A673 (cell line): ENCODE results near the gene GAPDH. TPM values are rescaled to one million over a fixed set of nuclear protein-coding genes. Genes with fewer than 3 reads are reported as not detected.

Experiments
- BruUV-seq: library from RNA; stranded (reverse); fragments of 400-500 nt; replicated peaks from 2 replicates; lab custom pipeline; 2021; lab: Mats Ljungman, UMichigan
- CTCF ChIA-PET: fragments of 300-600 bp; sonication (Branson Sonifier 250); formaldehyde crosslinking; loops from one replicate; lab custom pipeline; 2022; ENCODE audit warnings: antibody characterized with exemption; lab: Charles Lee
- POLR2A ChIA-PET: fragments of 300-600 bp; sonication (Branson Sonifier 250); formaldehyde crosslinking; loops from one replicate; lab custom pipeline; 2022; ENCODE audit warnings: antibody characterized with exemption; ENCODE audit not compliant: low non-redundant PET; lab: Charles Lee
- DNase-seq: peaks from one replicate; pipeline ENCODE4 v3.0.0-alpha.2; 2015; ENCODE audit warnings: low spot score
- H3K27ac ChIP-seq: fragments of 200-600 bp; sonication (generic); 2 replicates; pipeline ENCODE4 v1.5.1; 2016; ENCODE audit warnings: mixed run types, low read depth, mild to moderate bottlenecking, mixed read lengths, antibody characterized with exemption, low read length; ENCODE audit not compliant: poor library complexity, severe bottlenecking
- H3K27me3 ChIP-seq: fragments of 200-600 bp; sonication (generic); replicated peaks from 2 replicates; pipeline ENCODE4 v1.6.1; 2017; ENCODE audit warnings: mixed run types, low read depth, mild to moderate bottlenecking, mixed read lengths, antibody characterized with exemption, low read length; ENCODE audit not compliant: insufficient read depth, poor library complexity
- H3K36me3 ChIP-seq: fragments of 200-600 bp; sonication (generic); 2 replicates; pipeline ENCODE4 v1.6.1; 2016; ENCODE audit warnings: mixed run types, mild to moderate bottlenecking, mixed read lengths, antibody characterized with exemption, low read length; ENCODE audit not compliant: insufficient read depth, poor library complexity, severe bottlenecking
- H3K4me1 ChIP-seq: fragments of 200-600 bp; sonication (generic); 2 replicates; pipeline ENCODE4 v1.6.1; 2017; ENCODE audit warnings: mixed run types, mild to moderate bottlenecking, mixed read lengths, antibody characterized with exemption, low read length; ENCODE audit not compliant: insufficient read depth, poor library complexity, severe bottlenecking
- H3K4me3 ChIP-seq: fragments of 200-600 bp; sonication (generic); 2 replicates; pipeline ENCODE4 v1.5.1; 2016; ENCODE audit warnings: low read depth, mixed run types, mild to moderate bottlenecking, mixed read lengths, low read length; ENCODE audit not compliant: poor library complexity, severe bottlenecking
- H3K9me3 ChIP-seq: fragments of 200-600 bp; sonication (generic); 2 replicates; pipeline ENCODE4 v1.6.1; 2016; ENCODE audit warnings: mixed run types, low read depth, mild to moderate bottlenecking, mixed read lengths, antibody characterized with exemption, low read length; ENCODE audit not compliant: poor library complexity, severe bottlenecking
- CTCF ChIP-seq: fragments of 300-800, 200-600 bp; sonication (generic); conservative IDR thresholded peaks from 2 replicates; pipeline ENCODE4 v1.5.1; 2017; ENCODE audit warnings: low read depth, mild to moderate bottlenecking, antibody characterized with exemption, low read length, moderate library complexity, mixed read lengths
- EZH2 ChIP-seq: fragments of 200-600 bp; sonication (generic); IDR thresholded peaks from 2 replicates; pipeline ENCODE4 v1.6.1; 2017; ENCODE audit warnings: borderline replicate concordance, low read depth, mild to moderate bottlenecking, mixed read lengths, antibody characterized with exemption, low read length; ENCODE audit not compliant: poor library complexity, severe bottlenecking
- intact Hi-C: fragments of 100-400 bp; cut with micrococcal nuclease; formaldehyde crosslinking; loops from one replicate; pipeline ENCODE4 v1.10.0; 2022; ENCODE audit not compliant: unreplicated experiment
- total RNA-seq: library from RNA; stranded (reverse); gene quantifications from 2 replicates; pipeline ENCODE4 v1.2.3, GENCODE V29; 2021

GAPDH gene
- total RNA-seq, 1 experiment from 2014 or later = 5,657 TPM

- TF ChIP-seq CTCF (no peak), EZH2 (no peak)
- Histone ChIP-seq H3K27ac (peak overlapping the region; percentile 50), H3K9me3 (no peaks in the 10 kb centered on the region), H3K27me3 (no peaks in the 10 kb centered on the region), H3K4me3 (peak overlapping the region; percentile 34), H3K36me3 (peaks cover 53% of the 10 kb centered on the region), H3K4me1 (peaks cover 39% of the 10 kb centered on the region)
- CTCF ChIA-PET = interaction anchor here (0.6 to 1.9 kb wide), 3 partner anchors 14 to 213 kb away, joined by 3 to 6 read pairs (median 6); no protein-coding TSS in a partner anchor
- TSS peak; percentile 50 for BruUV-seq
- intact Hi-C loops = loop anchor here (2.0 to 5.0 kb wide), 2 partner anchors 117 to 217 kb away; no protein-coding TSS in a partner anchor
- no peak for DNase-seq
- POLR2A ChIA-PET = interaction anchor here (0.5 to 0.6 kb wide), 3 partner anchors 14 to 149 kb away, joined by 3 to 6 read pairs (median 3); no protein-coding TSS in a partner anchor
These were observed 5.4 kb downstream of the GAPDH start for GRCh38 chr12:6539707-6540134.

DNA sequence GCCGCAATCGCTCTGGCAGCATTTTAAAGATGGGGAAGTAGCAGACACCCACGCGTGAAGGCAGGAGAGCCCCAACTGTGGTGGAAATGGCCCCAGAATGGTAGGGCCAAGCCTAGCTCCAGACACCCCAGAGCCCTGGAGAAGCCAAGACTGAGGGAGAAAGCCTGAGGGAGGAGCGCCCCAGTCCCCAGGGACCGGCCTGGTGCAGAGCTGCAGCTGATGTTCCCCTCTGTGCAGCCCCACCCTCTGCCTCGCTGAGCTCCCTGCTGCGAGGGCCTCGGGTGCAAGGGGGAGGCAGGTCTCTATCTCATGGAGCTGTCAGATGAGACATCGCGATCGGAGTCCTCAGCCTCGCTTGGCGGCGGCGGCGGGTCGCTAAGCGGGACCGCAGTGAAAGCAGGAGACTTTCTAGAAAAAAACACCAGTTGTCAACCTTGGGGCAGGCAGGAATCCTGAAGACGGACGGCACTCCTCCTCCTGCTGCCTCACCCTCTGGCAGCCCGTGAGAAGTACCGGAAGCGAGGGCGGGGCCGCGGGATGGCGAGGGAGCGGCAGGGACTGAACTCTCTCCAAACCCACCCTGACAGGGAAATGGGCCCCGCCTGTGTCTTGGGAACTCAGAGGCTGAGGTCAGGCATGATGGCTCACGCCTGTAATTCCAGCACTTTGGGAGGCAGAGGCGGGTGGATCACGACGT lies 6.0 kb downstream of the GAPDH start:
- H3K4me1 ChIP-seq = peaks cover 39% of the 10 kb centered on the region
- H3K9me3 ChIP-seq = no peaks in the 10 kb centered on the region
- H3K36me3 ChIP-seq = peaks cover 48% of the 10 kb centered on the region
- POLR2A ChIA-PET = interaction anchor here (0.5 to 0.6 kb wide), 2 partner anchors 148 to 149 kb away, joined by 6 to 11 read pairs; partner anchors contain the start of gene ZNF384
- intact Hi-C loops = no loop called here
- H3K27ac ChIP-seq = peak overlapping the region; percentile 50
- no TSS peak for BruUV-seq
- DNase-seq = peak; percentile 94
- peak overlapping the region; percentile 34 for H3K4me3 ChIP-seq
- CTCF ChIA-PET = interaction anchor here (0.6 to 1.9 kb wide), 3 partner anchors 13 to 214 kb away, joined by 3 to 6 read pairs (median 6); no protein-coding TSS in a partner anchor
- TF ChIP-seq CTCF (peak; percentile 35; the same call in 1 of the 2 replicates), EZH2 (no peak)
- no peaks in the 10 kb centered on the region for H3K27me3 ChIP-seq

DNA sequence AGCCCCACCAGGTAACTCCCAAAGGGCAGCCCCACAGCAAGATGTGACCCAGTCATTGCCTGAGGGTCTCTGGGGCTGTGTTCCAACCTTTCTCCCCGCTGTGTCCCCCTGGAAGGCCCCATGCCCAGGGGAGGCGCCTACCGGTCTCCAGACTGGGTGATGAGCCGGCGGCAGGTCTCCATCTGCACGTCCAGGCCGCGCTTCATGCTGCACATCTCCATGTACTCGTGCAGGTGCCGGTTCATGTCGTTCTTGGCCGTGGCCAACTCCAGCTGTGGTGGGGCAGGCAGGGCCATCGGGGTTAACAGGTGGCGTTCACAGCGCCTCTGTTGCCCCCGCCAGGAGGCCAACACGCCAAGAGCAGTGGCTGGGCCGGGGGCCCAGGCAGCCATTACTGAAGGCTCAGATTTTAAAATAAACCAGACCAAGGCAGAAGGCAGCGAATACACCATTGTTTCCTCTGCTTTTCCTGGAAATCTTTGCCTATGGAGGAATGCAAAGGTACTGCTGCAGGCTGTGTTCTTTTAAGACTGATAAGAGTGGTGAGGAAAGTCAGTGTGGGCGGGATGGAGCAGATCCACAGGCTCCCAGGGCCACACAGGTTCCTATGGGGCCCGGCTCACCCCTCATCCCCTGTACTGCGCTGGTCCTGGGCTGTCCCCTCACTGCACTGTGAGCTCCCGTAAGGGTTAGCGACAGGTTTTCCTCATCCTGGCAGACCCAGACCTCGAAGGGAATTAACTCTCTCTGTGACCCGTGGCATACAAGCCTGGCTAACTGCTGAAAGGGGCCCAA lies 7.3 kb downstream of the GAPDH start:
- intact Hi-C loops = no loop called here
- H3K4me1 ChIP-seq = peaks cover 33% of the 10 kb centered on the region
- POLR2A ChIA-PET = no interaction called here
- peaks cover 36% of the 10 kb centered on the region for H3K36me3 ChIP-seq
- no peaks in the 10 kb centered on the region for H3K27me3 ChIP-seq
- CTCF ChIA-PET = interaction anchor here (1.9 kb wide), 1 partner anchor 12 kb away, joined by 6 read pairs; no protein-coding TSS in a partner anchor
- H3K4me3 ChIP-seq = no peak overlapping the region
- no TSS peak for BruUV-seq
- DNase-seq = no peak
- TF ChIP-seq CTCF = no peak
- no peak for TF ChIP-seq EZH2
- H3K27ac ChIP-seq = peak overlapping the region; percentile 50
- H3K9me3 ChIP-seq = no peaks in the 10 kb centered on the region
